ENCODE results near the gene CLCA4. TPM values are rescaled to one million over a fixed set of nuclear protein-coding genes. Genes with fewer than 3 reads are reported as not detected.

The CLCA4 gene
- total and polyA plus RNA-seq, 10 of the 15 experiments (the other 5 are each of a cell fraction or from before 2014, with no cell fraction given) = 0.01 to 0.08 TPM; not detected in 8

- H2AFZ ChIP-seq (ENCODE audit: control insufficient read depth, low read depth, low read length) = no peak overlapping the region
- ChIA-PET RAD21 (ENCODE audit: unreplicated experiment) (no interaction called here), CTCF (no interaction called here), POLR2A (no interaction called here), SMC1A (ENCODE audit: uncharacterized antibody, unreplicated experiment) (no interaction called here)
- H3K27ac ChIP-seq (ENCODE audit: control insufficient read depth, insufficient read depth) = no peak overlapping the region
- H3K4me1 ChIP-seq (ENCODE audit: control insufficient read depth, insufficient read depth, low read length) = no peaks in the 10 kb centered on the region
- no peak for DNase-seq (ENCODE audit: low read depth, low spot score)
- H3K79me2 ChIP-seq (ENCODE audit: control insufficient read depth, insufficient read depth, low read length) = no peaks in the 10 kb centered on the region
- WGBS (ENCODE audit: insufficient coverage, insufficient replicate concordance, low lambda C conversion rate, missing lambda C conversion rate) = 80% methylated on average over 1 of the region's 1 CpG
- intact Hi-C loops (cut with micrococcal nuclease; ENCODE audit: unreplicated experiment) = no loop called here
- no peaks in the 10 kb centered on the region for H3K36me3 ChIP-seq (ENCODE audit: control insufficient read depth in 2 of 2, insufficient read depth in 2 of 2, low read length in 1 of 2)
- no peak overlapping the region for H3K9ac ChIP-seq (ENCODE audit: control insufficient read depth, insufficient read depth, low read length)
- H4K20me1 ChIP-seq (ENCODE audit: control insufficient read depth, insufficient read depth) = no peaks in the 10 kb centered on the region
- no peak overlapping the region for H3K4me3 ChIP-seq
- no TSS peak for BruUV-seq (replicated peaks)
- in situ Hi-C loops (cut with MboI) = no loop called here
- ATAC-seq = no peak
- no peaks in the 10 kb centered on the region for H3K27me3 ChIP-seq (replicated peaks in 1 of 2; ENCODE audit: control insufficient read depth in 2 of 2, insufficient read depth in 2 of 2, low read length in 1 of 2)
- no peak overlapping the region for H3K4me2 ChIP-seq (ENCODE audit: control insufficient read depth, insufficient read depth)
- no peak for FAIRE-seq
- H3K9me3 ChIP-seq (replicated peaks; ENCODE audit: control insufficient read depth, insufficient read depth, low read length) = no peaks in the 10 kb centered on the region
- no peak for TF ChIP-seq E4F1 (IDR thresholded peaks at IDR 0.05; ENCODE audit: borderline replicate concordance, partially characterized antibody)
- no peak for TF ChIP-seq RAD21 (IDR thresholded peaks at IDR 0.05; ENCODE audit: insufficient read depth, low read depth, low read length)
- TF ChIP-seq SMAD1 (IDR thresholded peaks at IDR 0.05; ENCODE audit: low read depth, partially characterized antibody) = no peak
- no peak for TF ChIP-seq BCLAF1 (IDR thresholded peaks at IDR 0.05)
- TF ChIP-seq KLF5 (IDR thresholded peaks at IDR 0.05; ENCODE audit: partially characterized antibody) = no peak
- TF ChIP-seq IKZF1 (conservative IDR thresholded peaks at IDR 0.05) = no peak
- no peak for TF ChIP-seq EZH2 (IDR thresholded peaks at IDR 0.05; ENCODE audit: borderline replicate concordance, control insufficient read depth, low read depth, low read length)
- no peak for TF ChIP-seq BCL3 (IDR thresholded peaks at IDR 0.05; ENCODE audit: borderline replicate concordance, insufficient read depth, low read depth, low read length, poor library complexity, severe bottlenecking)
These were observed 17.0 kb downstream of the CLCA4 start for GRCh38 chr1:86563849-86564248.

Measured in GM12878 (cell line).